ENCODE results near the gene WRAP53.

GRCh38 chr17:7686222-7687071 lies 1.8 kb upstream of the WRAP53 start:
- no peak for TF ChIP-seq CTCF (conservative IDR thresholded peaks at IDR 0.05; ENCODE audit: low read length)
- no peak for TF ChIP-seq EZH2phosphoT487 (IDR thresholded peaks at IDR 0.05; ENCODE audit: borderline replicate concordance)

Data from Loucy (cell line).